A549 (cell line): Measurements from ENCODE around the gene TMEM51.

ENCODE experiments used
- CTCF ChIP-seq: fragments of >200 bp; sonication (Bioruptor Twin); formaldehyde crosslinking; IDR thresholded peaks from 3 replicates; pipeline ENCODE4 v1.5.1; 2016
- USF2 ChIP-seq: fragments of 450-650 bp; IDR thresholded peaks from 2 replicates; pipeline ENCODE4 v1.6.1; 2014; ENCODE audit warnings: antibody characterized with exemption

GRCh38 chr1:15125101-15125745 is 28.3 kb upstream of the TMEM51 start:
- TF ChIP-seq USF2 (no peak), CTCF (no peak)
